Liver (tissue), 9 donors: Measurements from ENCODE around the gene ILF2. TPM values are rescaled to one million over a fixed set of nuclear protein-coding genes. Genes with fewer than 3 reads are reported as not detected.

Experiments used
- DNase-seq: peaks from one replicate; pipeline ENCODE4 v3.0.0-alpha.2; 2017; ENCODE audit warnings: low spot score
- H3K27ac ChIP-seq, 2 donors: one replicate each; pipeline ENCODE4 v1.7.0; 2013; ENCODE audit warnings: inconsistent platforms in 2 of 2, low read length in 2 of 2, control low read depth in 1 of 2, low read depth in 1 of 2, mild to moderate bottlenecking in 1 of 2
- H3K27me3 ChIP-seq, 4 donors: one replicate each; pipeline versions ENCODE4 v1.6.1 to v1.7.0; 2013; ENCODE audit warnings: low read length in 3 of 4, inconsistent platforms in 1 of 4, mild to moderate bottlenecking in 1 of 4, moderate library complexity in 1 of 4; ENCODE audit not compliant: control insufficient read depth in 4 of 4, insufficient read depth in 4 of 4
- H3K36me3 ChIP-seq, 4 donors: one replicate each; pipeline versions ENCODE4 v1.6.1 to v1.7.0; 2013; ENCODE audit warnings: low read length in 3 of 4, mild to moderate bottlenecking in 3 of 4, low read depth in 1 of 4, moderate library complexity in 1 of 4; ENCODE audit not compliant: control insufficient read depth in 4 of 4, insufficient read depth in 3 of 4
- H3K4me1 ChIP-seq, 4 donors: one replicate each; pipeline versions ENCODE4 v1.6.1 to v1.7.0; 2013; ENCODE audit warnings: low read length in 3 of 4, mild to moderate bottlenecking in 3 of 4, moderate library complexity in 1 of 4; ENCODE audit not compliant: control insufficient read depth in 4 of 4, insufficient read depth in 4 of 4
- H3K4me3 ChIP-seq, 3 donors: one replicate each; pipeline versions ENCODE4 v1.6.1 to v1.7.0; 2013; ENCODE audit warnings: low read length in 3 of 3, control low read depth in 1 of 3, low read depth in 1 of 3, mild to moderate bottlenecking in 1 of 3
- H3K9ac ChIP-seq, 2 donors: one replicate each; pipeline ENCODE4 v1.7.0; 2013; ENCODE audit warnings: low read length in 2 of 2, mild to moderate bottlenecking in 2 of 2, moderate library complexity in 2 of 2, control low read depth in 1 of 2, low read depth in 1 of 2
- H3K9me3 ChIP-seq, 4 donors: one replicate each; pipeline versions ENCODE4 v1.6.1 to v1.7.0; 2013; ENCODE audit warnings: low read length in 3 of 4; ENCODE audit not compliant: control insufficient read depth in 4 of 4
- FOXA1 ChIP-seq: IDR thresholded peaks from 2 replicates; pipeline ENCODE4 v1.6.1; 2016; ENCODE audit warnings: antibody characterized with exemption
- FOXA2 ChIP-seq: IDR thresholded peaks from 2 replicates; pipeline ENCODE4 v1.6.1; 2016; ENCODE audit warnings: antibody characterized with exemption
- NR2F2 ChIP-seq: IDR thresholded peaks from 2 replicates; pipeline ENCODE4 v1.6.1; 2016; ENCODE audit warnings: antibody characterized with exemption
- RAD21 ChIP-seq, 2 donors: IDR thresholded peaks; 2 replicates each; pipeline ENCODE4 v1.6.1; 2016; ENCODE audit warnings: antibody characterized with exemption in 2 of 2, mild to moderate bottlenecking in 2 of 2
- RXRA ChIP-seq, 2 donors: IDR thresholded peaks; 2 replicates each; pipeline ENCODE4 v1.6.1; 2017 to 2018; ENCODE audit warnings: antibody characterized with exemption in 2 of 2, mild to moderate bottlenecking in 1 of 2
- SP1 ChIP-seq: IDR thresholded peaks from 2 replicates; pipeline ENCODE4 v1.6.1; 2018; ENCODE audit warnings: antibody characterized with exemption, mild to moderate bottlenecking
- YY1 ChIP-seq: IDR thresholded peaks from 2 replicates; pipeline ENCODE4 v1.6.1; 2016; ENCODE audit warnings: antibody characterized with exemption, mild to moderate bottlenecking
- WGBS: extraction: QIAGEN DNeasy Blood & Tissue Kit; methylation state at CpG from one replicate; pipeline ENCODE4 v1.1.7; 2013; 5-methylcytosine and 5-hydroxymethylcytosine counted together
- polyA plus RNA-seq, 2 donors: library from polyadenylated mRNA; stranded (reverse) in 1 of 2; unstranded in 1 of 2; fragments of 200-250 nt in 1 of 2; fragments of >200 nt in 1 of 2; fragmentation: Nextera tagmentation in 1 of 2; extraction: Ambion mirVana in 1 of 2; gene quantifications; one replicate each; pipeline versions ENCODE4 v1.2.1 to v1.2.3, GENCODE V29; 2013 to 2015
- total RNA-seq, 2 donors: library from RNA; depleted of rRNA; stranded (reverse); fragments of >200 nt; gene quantifications; one replicate each; pipeline ENCODE4 v1.2.3, GENCODE V29; 2014
- TF ChIP-seq, protein P1 (sequence below): IDR thresholded peaks from 2 replicates; pipeline ENCODE4 v1.6.1; 2016; ENCODE audit warnings: antibody characterized with exemption
- TF ChIP-seq, protein P2 (sequence below): IDR thresholded peaks from 2 replicates; pipeline ENCODE4 v1.6.1; 2016; ENCODE audit warnings: antibody characterized with exemption, mild to moderate bottlenecking
- TF ChIP-seq, protein P3 (sequence below): IDR thresholded peaks from 2 replicates; pipeline ENCODE4 v1.6.1; 2016; ENCODE audit warnings: antibody characterized with exemption
- TF ChIP-seq, protein P4 (sequence below): IDR thresholded peaks from 2 replicates; pipeline ENCODE4 v1.6.1; 2016; ENCODE audit warnings: antibody characterized with exemption
- donor health status: healthy.
- donor health status: healthy.
- donor health status: healthy.
- donor health status: healthy.
- donor health status: healthy.

The ILF2 gene
- total and polyA plus RNA-seq, 4 donors, result 28.7 to 84.2 (median 51.5) TPM

DNA sequence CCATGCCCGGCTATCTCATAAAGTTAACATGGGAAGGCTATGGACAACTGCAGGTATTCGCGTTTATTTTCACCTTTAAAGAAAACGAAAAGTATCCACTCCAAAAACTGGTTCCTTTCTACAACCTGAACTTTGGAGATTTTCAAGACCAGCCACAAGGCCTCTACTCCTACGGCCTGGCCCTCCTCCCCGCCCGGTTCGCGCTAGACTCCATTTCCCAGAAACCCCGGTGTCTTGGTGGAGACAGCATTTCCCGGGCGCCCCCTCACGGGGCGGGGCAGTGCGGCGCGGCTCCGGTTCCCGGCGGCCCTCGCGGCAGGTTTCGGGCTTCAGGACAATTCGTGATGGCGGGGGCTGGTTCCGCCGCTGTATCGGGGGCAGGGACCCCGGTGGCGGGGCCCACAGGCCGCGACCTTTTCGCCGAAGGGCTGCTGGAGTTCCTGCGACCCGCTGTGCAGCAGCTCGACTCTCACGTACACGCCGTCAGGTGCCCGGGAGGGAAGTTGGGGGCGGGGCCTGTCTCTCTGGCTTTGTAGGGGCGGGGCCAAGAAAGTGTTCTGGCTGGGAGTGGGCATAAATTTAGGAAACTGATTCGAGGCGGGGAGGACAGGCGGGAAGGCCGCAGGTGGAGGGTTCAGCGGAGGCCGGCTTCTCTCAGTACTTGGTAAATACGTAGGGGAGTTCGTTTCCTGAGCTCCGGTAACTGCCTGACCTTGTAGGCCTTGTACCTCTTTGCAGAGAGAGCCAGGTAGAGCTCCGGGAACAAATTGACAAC, 12.2 kb downstream of the ILF2 start, which contains the start of gene SNAPIN (continued):
- TF ChIP-seq, protein P1, sequence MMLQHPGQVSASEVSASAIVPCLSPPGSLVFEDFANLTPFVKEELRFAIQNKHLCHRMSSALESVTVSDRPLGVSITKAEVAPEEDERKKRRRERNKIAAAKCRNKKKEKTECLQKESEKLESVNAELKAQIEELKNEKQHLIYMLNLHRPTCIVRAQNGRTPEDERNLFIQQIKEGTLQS, result no peak
- peak; percentile 95 for TF ChIP-seq YY1
- no peak for TF ChIP-seq RXRA (IDR thresholded peaks at IDR 0.05)
- no peak for TF ChIP-seq FOXA1
- TF ChIP-seq, protein P2, sequence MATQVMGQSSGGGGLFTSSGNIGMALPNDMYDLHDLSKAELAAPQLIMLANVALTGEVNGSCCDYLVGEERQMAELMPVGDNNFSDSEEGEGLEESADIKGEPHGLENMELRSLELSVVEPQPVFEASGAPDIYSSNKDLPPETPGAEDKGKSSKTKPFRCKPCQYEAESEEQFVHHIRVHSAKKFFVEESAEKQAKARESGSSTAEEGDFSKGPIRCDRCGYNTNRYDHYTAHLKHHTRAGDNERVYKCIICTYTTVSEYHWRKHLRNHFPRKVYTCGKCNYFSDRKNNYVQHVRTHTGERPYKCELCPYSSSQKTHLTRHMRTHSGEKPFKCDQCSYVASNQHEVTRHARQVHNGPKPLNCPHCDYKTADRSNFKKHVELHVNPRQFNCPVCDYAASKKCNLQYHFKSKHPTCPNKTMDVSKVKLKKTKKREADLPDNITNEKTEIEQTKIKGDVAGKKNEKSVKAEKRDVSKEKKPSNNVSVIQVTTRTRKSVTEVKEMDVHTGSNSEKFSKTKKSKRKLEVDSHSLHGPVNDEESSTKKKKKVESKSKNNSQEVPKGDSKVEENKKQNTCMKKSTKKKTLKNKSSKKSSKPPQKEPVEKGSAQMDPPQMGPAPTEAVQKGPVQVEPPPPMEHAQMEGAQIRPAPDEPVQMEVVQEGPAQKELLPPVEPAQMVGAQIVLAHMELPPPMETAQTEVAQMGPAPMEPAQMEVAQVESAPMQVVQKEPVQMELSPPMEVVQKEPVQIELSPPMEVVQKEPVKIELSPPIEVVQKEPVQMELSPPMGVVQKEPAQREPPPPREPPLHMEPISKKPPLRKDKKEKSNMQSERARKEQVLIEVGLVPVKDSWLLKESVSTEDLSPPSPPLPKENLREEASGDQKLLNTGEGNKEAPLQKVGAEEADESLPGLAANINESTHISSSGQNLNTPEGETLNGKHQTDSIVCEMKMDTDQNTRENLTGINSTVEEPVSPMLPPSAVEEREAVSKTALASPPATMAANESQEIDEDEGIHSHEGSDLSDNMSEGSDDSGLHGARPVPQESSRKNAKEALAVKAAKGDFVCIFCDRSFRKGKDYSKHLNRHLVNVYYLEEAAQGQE, result peak; percentile 45

DNA sequence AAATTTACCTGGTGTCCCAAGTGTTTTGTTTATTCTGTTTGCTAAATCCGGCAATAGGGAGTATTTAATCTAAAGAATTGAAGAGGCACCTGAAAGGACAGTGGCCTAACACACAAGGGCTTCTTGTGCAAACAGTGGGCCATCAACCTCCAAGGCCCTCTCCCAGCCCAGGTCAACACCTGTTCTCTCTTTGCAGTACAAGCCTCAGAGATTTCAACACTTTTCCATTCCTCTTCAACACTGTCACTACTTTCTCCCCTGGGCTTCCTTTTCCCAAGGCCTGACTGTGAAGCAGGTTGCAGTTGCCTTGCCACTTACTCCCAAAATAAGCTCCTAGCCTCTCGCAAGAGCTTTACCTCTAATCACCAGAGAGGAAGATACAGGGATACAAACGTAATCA, 15.5 kb downstream of the ILF2 start:
- Histone ChIP-seq H3K27me3 (no peaks in the 10 kb centered on the region), H3K36me3 (no peaks in the 10 kb centered on the region), H3K9ac (no peak overlapping the region), H3K9me3 (no peaks in the 10 kb centered on the region), H3K27ac (no peak overlapping the region), H3K4me1 (peaks cover 1 to 12% (median 9%) of the 10 kb centered on the region in 4 donors), H3K4me3 (no peak overlapping the region)
- DNase-seq, result no peak
- WGBS, result 84% methylated on average over 3 of the region's 3 CpGs
- TF ChIP-seq YY1, result no peak
- TF ChIP-seq FOXA1, result no peak
- TF ChIP-seq, protein P2, result no peak
- TF ChIP-seq, protein P3, sequence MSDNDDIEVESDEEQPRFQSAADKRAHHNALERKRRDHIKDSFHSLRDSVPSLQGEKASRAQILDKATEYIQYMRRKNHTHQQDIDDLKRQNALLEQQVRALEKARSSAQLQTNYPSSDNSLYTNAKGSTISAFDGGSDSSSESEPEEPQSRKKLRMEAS, result no peak
- no peak for TF ChIP-seq SP1
- TF ChIP-seq RAD21 (IDR thresholded peaks at IDR 0.05), result no peak
- no peak for TF ChIP-seq FOXA2
- TF ChIP-seq, protein P4, sequence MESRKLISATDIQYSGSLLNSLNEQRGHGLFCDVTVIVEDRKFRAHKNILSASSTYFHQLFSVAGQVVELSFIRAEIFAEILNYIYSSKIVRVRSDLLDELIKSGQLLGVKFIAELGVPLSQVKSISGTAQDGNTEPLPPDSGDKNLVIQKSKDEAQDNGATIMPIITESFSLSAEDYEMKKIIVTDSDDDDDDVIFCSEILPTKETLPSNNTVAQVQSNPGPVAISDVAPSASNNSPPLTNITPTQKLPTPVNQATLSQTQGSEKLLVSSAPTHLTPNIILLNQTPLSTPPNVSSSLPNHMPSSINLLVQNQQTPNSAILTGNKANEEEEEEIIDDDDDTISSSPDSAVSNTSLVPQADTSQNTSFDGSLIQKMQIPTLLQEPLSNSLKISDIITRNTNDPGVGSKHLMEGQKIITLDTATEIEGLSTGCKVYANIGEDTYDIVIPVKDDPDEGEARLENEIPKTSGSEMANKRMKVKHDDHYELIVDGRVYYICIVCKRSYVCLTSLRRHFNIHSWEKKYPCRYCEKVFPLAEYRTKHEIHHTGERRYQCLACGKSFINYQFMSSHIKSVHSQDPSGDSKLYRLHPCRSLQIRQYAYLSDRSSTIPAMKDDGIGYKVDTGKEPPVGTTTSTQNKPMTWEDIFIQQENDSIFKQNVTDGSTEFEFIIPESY, result no peak
- TF ChIP-seq NR2F2, result no peak
